ENCODE results near the gene USP24.

USP24 gene

DNA sequence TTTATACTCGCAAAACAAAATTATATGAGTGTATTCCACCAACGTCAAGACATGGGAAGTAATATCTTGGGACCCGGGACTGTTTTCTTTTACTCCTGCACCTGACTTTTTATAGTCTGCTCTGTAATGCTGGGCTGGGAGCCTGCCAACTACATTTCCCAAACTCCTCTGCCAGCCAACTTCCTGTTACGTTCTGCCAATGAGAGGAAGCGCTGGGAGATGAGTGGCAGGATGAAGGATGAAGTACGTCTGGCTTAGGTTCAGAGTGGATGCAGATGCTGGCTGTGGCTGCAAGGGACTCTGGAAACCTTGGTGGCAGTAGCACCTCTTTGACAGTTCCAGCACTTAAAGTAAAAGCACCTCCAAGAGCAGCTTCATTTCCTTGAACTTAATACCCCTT, 59.6 kb downstream of the USP24 start:
- no peak for DNase-seq

DNA sequence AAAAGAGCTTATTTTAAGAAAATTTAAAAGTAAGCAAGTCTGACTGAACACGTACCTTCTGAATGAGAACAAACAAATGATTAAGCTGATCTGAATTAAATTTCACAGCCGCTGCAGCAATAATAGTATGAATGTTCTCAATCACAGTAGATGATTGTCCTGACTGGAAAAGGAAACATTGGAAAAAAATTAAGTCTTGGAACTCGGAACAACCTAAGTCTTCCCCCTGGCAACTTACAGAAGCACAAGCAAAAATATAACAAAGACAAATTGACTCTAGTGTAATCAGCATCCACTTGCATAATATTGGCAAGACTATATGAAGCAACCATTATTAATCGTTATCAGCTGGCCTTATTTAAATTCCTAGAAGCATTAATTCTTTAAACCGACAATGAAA, 60.5 kb downstream of the USP24 start:
- DNase-seq: no peak

- no peak for DNase-seq
Observed at GRCh38 chr1:55153031-55153430, 62.1 kb downstream of the USP24 start.

- no peak for DNase-seq
Observed at GRCh38 chr1:55150880-55151588, 64.1 kb downstream of the USP24 start.

DNA sequence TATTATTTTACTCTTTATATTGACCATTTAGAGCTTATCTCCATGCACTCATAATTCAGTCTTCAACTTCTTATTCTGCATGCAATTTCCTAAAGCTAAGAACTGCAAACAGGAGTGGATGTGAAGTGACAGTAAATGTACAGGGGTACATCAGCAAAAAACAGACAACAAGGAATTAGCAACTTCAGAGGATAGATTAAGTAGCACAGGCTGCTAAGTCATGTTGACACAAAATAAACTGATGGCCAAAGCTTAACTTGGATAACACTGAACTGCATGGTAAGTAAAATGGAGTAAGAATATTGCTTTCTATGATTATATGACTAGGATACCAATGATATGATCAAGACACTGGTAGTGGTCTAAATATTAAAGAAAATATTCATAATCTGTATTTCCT, 66.5 kb downstream of the USP24 start:
- DNase-seq: no peak

GRCh38 chr1:55147524-55147923, 67.6 kb downstream of the USP24 start:
- DNase-seq: no peak

DNA sequence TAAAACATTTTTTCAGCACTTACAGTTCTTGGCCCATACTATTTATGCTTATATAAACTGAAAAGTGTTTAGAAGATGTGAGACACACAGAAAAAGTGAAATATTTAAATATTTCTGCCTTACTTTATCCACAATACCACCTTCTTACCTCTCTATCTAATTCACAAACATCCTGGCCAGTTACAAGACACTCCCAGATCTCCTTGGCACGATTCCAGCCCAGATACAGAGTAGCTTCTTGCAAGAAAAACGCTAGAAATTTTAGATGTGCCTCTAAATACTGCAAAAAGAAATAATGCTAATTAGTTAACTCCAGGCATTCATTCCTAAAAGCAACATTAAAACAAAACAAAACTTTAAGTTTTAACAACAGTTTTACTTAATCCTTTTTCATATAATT, 68.4 kb downstream of the USP24 start:
- no peak for DNase-seq

DNA sequence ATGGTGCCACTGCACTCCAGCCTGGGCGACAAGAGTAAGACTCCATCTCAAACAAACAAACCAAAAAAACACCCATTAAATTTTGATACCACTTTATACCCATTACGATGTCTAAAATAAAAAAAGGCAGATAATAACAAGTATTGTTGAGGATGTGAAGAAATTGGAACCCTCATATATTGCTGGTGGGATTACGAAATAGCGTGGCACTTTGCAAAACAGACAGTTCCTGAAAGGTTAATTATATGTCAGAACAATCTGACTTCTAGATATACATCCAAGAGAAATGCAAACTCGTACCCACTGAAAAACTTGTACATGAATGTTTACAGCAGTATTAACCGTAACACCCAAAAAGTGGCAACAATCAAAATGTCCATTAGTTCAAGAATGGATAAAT, 70.3 kb downstream of the USP24 start:
- no peak for DNase-seq

GRCh38 chr1:55143684-55144083, 71.5 kb downstream of the USP24 start:
- no peak for DNase-seq

GRCh38 chr1:55141295-55141893, 73.8 kb downstream of the USP24 start:
- DNase-seq: no peak

- peak; percentile 71 for DNase-seq
Observed at GRCh38 chr1:55140546-55140983, 74.6 kb downstream of the USP24 start.

DNA sequence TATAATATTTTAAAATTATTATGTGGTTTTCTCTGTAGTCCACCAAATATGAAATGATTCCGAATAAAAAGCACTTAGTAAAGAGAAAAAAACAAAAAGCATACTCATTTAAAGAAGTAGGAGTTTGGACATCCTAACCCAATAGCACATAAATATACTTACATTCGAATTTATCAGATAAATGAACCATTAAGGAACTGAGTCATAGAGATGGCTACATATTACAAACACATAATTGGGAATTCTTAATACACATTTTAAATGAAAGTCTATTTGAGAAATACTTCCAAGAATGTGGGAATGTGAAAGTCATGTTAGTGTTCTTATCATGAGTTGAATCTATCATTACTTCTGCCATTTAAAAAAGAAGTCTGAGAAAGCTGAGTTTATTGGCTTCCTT, 75.0 kb downstream of the USP24 start:
- DNase-seq: no peak

DNA sequence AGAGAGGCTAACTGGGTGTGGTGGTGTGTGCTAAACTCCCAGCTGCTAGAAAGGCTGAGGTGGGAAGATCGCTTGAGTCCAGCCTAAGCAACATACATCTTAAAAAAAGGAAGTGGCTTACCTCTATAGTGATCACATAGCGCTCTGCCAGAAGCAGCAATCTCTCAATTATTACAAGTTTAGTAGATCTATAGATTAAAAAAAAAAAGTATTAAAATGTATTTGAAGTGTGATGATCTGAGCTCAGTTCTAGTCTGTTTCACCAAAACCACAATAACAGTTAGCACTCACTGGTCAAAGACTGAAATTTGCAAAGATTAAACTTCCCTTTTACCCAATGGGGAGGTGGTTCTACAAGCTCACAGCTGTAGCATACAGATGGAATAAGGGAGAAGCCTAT, 76.3 kb downstream of the USP24 start:
- no peak for DNase-seq

DNA sequence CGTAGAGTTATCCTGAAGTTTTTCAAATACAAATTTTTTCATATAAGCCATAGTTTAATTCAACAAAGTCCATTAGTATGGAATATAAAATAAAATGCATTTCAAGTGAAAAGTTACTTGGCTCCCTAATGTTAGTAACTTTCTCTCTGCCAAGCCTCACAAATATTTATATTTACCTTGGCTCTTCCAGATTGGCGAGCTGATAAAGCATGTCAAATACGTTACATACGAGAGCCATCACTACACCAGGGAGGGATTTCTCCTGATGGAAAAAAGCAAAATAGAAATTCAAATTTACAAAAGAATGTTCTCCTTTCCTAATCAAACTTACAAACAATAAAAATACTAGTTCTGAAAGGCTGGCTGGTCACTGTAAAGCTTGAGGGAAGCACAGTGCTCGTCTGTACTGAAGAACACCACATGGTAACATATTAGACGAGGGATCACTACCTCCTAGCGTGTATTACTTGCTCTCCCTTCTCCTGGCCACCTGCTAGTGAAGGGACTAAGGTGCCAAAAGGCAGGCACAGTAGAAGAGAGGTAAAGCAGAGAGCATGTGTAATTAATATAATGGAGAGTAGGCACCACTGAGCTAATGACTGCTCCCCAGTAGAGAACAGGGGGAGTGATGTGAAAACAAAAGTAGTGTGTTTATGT, 80.9 kb downstream of the USP24 start:
- DNase-seq: no peak

DNA sequence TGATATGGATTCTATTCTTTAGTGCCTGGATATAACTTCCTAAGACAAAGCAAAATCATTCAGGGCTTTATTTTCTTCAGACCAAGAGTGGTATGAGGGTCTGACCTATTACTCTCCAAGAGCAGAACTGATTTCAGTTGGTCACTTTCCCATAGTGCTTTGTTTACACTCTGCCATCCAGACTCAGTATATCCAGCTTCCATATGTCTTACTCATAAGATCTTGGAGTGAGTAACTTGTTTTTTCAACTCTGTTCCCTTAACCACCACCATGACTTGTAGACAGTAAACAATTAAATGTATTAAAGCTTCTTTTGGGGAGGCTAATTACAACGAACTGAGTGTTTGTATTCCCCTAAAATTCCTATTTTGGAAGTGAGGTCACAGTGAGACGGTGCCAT, 83.4 kb downstream of the USP24 start:
- no peak for DNase-seq

DNA sequence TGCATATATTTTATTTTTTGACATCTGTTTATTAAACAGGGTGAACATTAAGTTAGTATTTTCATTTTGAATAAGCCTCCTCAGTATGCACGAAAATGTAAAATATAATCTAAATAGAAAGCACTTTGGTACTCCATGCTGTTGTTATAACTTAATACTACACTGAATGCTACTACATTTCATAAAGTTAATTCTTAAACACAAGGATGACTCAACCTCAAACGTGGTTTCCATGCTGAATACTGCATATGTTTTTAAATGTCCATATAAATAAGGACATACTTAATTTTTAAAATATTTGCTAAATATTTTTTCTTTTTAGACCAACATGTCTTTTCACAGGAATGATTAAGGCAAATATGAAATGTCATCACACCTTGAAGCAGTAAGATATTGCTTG, 83.9 kb downstream of the USP24 start:
- no peak for DNase-seq

DNA sequence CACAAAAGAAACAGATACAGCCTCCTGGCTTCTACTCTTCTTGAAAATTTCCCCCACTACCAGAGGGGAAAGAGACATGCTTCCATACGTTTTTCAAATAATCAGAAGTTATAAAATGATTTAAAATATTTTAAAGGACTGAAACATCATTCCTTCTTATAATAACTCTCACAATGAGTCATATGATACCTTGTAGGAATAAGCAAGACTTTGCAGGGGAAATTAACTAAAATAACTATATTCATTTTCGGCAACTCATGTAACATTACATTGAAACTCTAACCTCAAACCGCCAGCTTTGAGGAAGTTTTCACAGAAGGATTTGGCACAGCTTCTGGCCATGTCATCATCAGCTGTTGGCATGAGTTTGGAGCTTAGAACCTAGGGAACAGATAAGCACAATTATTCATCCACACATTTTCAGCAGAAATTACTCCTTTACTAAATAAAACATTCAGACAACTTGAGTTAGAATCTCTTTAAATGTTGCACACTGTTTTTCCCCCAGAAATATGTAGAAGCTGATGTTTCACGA, 85.9 kb downstream of the USP24 start:
- no peak for DNase-seq

- no peak for DNase-seq
Observed at GRCh38 chr1:55128418-55128995, 86.7 kb downstream of the USP24 start.

DNA sequence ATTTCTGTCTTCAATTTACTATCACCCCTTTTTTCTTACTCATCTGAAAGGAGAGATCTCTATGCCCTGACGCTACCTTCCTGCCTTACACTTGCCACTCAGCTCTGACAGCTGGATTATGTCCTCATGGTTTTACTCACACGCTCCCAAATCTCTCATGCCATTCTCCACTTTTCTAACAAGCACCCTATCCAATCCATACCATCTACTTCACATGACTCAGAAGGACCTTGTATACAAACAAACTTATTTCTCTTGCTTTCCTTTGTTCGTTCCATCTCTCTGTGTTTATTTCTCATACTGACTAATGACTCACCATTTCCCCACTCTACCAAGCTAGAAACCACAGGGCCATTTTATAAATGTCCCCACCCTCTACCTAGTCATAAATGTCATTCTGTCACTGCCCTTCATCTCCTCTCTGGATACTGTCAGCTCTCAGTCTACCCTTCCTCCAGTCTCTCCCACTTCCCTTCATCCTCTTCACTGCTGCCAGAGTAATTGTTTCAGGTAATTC, 87.3 kb downstream of the USP24 start:
- no peak for DNase-seq

DNA sequence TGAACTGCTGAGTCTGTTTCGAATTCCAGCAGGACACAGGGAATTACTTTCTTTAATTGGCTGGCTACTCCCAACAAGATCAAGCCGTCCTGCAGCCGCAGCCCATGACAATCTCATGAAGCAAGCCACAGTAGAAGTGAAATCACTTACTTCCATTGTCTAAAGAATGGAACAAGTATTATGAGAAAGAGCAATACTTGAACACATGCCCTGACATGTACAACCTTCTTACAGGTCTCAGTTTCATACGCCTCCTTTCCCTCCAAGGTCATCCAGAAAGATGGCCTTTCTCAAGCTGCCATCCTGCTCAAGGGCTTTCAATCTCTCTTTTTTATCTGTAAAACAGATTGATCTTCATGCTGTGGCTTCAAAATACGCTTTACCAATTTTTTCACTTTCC, 90.7 kb downstream of the USP24 start:
- DNase-seq: no peak

DNA sequence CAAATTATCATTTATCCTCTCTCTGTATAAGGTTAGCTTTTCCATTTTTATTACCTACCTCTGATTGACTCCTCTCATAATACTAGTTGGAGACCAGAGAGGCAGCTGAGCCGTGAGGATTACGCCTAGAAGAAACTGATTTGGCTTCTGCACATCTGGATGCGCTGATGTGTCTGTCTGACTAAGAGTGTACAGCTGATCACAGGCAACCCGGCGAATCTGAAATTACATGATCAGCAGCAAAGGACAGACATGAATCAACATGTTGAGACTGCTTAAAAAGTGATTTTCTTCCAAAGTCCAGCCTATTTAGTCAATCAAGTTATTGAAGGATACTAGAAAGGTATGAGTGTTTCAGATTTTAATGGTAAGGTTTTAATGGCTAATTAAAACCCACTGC, 94.6 kb downstream of the USP24 start:
- no peak for DNase-seq

DNA sequence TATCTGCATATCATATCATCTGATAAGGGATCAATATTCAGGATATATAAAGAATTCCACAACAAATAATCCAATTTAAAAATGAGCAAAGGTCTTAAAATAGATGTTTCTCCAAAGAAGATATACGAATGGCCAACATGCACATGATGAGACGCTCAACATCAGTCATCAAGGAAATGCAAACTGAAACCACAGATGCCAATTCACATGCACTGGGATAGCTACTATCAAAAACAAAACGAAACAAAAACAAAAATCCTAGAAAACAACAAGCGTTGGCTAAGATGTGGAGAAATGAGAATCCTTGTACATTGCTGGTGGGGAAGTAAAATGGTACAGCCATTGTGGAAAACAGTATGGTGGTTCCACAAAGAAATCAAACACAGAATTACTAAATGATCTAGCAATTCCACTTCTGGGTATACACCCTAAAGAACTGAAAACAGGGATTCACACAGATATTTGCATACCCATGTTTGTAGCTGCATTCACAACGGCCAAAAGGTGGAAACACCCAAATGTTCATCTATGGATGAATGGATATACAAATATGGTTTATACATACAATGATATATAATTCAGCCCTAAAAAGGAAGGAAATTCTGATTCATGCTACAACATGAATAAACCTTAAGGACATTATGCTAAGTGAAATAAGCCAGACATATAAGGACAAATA, 96.4 kb downstream of the USP24 start:
- no peak for DNase-seq

GRCh38 chr1:55117941-55118340, 97.2 kb downstream of the USP24 start:
- DNase-seq: no peak

Data from activated CD4-positive, alpha-beta T cell treated with anti-CD3 and anti-CD28 coated beads, Interleukin-2, amount 50 U/mL, for 4 hours (primary cell).